Measurements from ENCODE around the gene PRSS56.

The PRSS56 gene

GRCh38 chr2:232571026-232571474 is 50.9 kb downstream of the PRSS56 start:
- Histone ChIP-seq H3K27me3 (no peaks in the 10 kb centered on the region), H3K4me1 (ENCODE audit: control insufficient read depth in 1 of 2, insufficient read depth in 1 of 2, low read depth in 1 of 2, low read length in 1 of 2) (no peaks in the 10 kb centered on the region), H3K36me3 (peaks cover 91% of the 10 kb centered on the region), H3K27ac (no peak overlapping the region), H3K9me3 (no peaks in the 10 kb centered on the region), H3K4me3 (ENCODE audit: low read depth in 1 of 2, low read length in 1 of 2) (no peak overlapping the region)
- TF ChIP-seq CTCF (IDR thresholded peaks at IDR 0.05) = no peak

DNA sequence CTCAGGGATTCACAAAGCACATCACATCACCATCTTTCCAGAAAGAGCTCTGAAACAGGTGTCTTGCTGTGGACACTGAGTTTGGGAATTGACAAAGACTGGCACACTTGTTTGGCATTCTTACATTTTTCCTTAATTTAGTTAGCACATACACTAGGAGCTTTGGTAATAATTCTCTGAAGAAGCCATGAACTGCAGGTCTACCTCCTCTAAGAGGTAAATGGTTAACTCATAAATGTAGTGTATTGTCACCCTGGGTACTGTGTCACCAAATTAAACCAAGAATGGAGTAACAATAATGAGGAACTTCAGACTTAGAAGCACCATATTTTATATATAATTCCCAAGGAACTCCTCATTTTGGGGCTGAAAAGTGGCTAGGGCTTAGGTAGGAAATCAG is 52.9 kb downstream of the PRSS56 start:
- Histone ChIP-seq H3K27ac (no peak overlapping the region), H3K36me3 (peaks cover 88% of the 10 kb centered on the region), H3K4me1 (ENCODE audit: control insufficient read depth in 1 of 2, insufficient read depth in 1 of 2, low read depth in 1 of 2, low read length in 1 of 2) (no peaks in the 10 kb centered on the region), H3K27me3 (no peaks in the 10 kb centered on the region), H3K4me3 (ENCODE audit: low read depth in 1 of 2, low read length in 1 of 2) (no peak overlapping the region), H3K9me3 (no peaks in the 10 kb centered on the region)
- no peak for TF ChIP-seq CTCF (IDR thresholded peaks at IDR 0.05)

GRCh38 chr2:232573771-232574435 is 53.7 kb downstream of the PRSS56 start:
- TF ChIP-seq CTCF (IDR thresholded peaks at IDR 0.05) = no peak

DNA sequence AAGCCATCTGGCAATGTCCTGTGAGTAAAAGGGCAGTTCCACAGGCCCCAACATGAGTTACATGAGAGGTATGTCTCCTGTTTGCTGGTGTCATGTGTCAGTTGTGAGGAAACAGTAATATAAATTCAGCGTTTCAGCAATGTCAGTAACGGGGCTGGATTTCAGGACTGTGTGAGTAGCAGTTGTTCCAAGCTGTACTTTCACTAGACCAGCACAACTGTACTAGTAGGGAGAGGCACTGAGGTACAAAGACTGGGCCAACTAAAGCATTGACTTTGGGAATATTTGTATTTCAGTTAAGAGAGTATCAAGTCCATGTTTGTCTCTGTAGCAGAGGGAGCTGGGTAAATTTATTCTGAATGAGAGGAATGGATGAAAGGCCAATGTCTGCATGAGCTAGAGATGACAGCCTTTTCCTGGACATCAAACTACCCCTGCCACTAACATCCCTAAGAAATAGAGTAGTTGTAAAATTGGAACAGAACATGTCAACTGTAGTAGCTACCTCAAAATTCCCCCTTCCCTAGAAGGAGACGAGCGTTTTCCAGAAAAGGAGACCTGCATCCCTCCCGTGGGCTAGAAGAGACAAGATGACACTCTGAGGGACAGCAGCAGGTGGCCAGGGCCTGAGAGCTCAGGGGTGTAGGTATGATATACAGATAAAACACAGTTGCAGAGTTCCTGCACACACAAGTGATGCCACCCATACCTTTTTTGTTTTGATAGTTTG is 54.7 kb downstream of the PRSS56 start:
- H3K36me3 ChIP-seq = peaks cover 70% of the 10 kb centered on the region
- no peak for TF ChIP-seq CTCF (IDR thresholded peaks at IDR 0.05)
- H3K4me3 ChIP-seq (ENCODE audit: low read depth in 1 of 2, low read length in 1 of 2) = no peak overlapping the region
- no peak overlapping the region for H3K27ac ChIP-seq
- no peaks in the 10 kb centered on the region for H3K9me3 ChIP-seq
- H3K4me1 ChIP-seq (ENCODE audit: control insufficient read depth in 1 of 2, insufficient read depth in 1 of 2, low read depth in 1 of 2, low read length in 1 of 2) = no peaks in the 10 kb centered on the region
- H3K27me3 ChIP-seq = no peaks in the 10 kb centered on the region

More at GRCh38 chr2:232573771-232574435, 53.7 kb downstream of the PRSS56 start:
- H3K36me3 ChIP-seq = peaks cover 80% of the 10 kb centered on the region
- no peaks in the 10 kb centered on the region for H3K27me3 ChIP-seq
- H3K27ac ChIP-seq = no peak overlapping the region
- no peaks in the 10 kb centered on the region for H3K9me3 ChIP-seq
- H3K4me1 ChIP-seq (ENCODE audit: control insufficient read depth in 1 of 2, insufficient read depth in 1 of 2, low read depth in 1 of 2, low read length in 1 of 2) = no peaks in the 10 kb centered on the region
- H3K4me3 ChIP-seq (ENCODE audit: low read depth in 1 of 2, low read length in 1 of 2) = no peak overlapping the region
